ENCODE results near the gene CCDC102A. TPM values are rescaled to one million over a fixed set of nuclear protein-coding genes. Genes with fewer than 3 reads are reported as not detected.

The CCDC102A gene
- total RNA-seq, 1 donor from 2014 or later: 11.3 TPM

- Histone ChIP-seq H3K27ac (replicated peaks) (no peak overlapping the region), H3K36me3 (no peaks in the 10 kb centered on the region), H3K4me1 (peaks cover 42% of the 10 kb centered on the region), H3K9me3 (replicated peaks) (no peaks in the 10 kb centered on the region), H3K27me3 (ENCODE audit: low read depth) (no peaks in the 10 kb centered on the region), H3K4me3 (no peak overlapping the region)
- TF ChIP-seq, protein P1, sequence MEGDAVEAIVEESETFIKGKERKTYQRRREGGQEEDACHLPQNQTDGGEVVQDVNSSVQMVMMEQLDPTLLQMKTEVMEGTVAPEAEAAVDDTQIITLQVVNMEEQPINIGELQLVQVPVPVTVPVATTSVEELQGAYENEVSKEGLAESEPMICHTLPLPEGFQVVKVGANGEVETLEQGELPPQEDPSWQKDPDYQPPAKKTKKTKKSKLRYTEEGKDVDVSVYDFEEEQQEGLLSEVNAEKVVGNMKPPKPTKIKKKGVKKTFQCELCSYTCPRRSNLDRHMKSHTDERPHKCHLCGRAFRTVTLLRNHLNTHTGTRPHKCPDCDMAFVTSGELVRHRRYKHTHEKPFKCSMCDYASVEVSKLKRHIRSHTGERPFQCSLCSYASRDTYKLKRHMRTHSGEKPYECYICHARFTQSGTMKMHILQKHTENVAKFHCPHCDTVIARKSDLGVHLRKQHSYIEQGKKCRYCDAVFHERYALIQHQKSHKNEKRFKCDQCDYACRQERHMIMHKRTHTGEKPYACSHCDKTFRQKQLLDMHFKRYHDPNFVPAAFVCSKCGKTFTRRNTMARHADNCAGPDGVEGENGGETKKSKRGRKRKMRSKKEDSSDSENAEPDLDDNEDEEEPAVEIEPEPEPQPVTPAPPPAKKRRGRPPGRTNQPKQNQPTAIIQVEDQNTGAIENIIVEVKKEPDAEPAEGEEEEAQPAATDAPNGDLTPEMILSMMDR (IDR thresholded peaks at IDR 0.05; ENCODE audit: borderline replicate concordance): no peak
- intact Hi-C loops (cut with micrococcal nuclease): no loop called here
- DNase-seq: no peak
Observed at GRCh38 chr16:57484515-57485005, 51.8 kb downstream of the CCDC102A start.

- no peak overlapping the region for H3K4me3 ChIP-seq
- H3K4me1 ChIP-seq: peaks cover 48% of the 10 kb centered on the region
- intact Hi-C loops (cut with micrococcal nuclease): no loop called here
- DNase-seq: no peak
- H3K9me3 ChIP-seq (replicated peaks): no peaks in the 10 kb centered on the region
- no peak overlapping the region for H3K27ac ChIP-seq (replicated peaks)
- TF ChIP-seq, protein P1 (IDR thresholded peaks at IDR 0.05; ENCODE audit: borderline replicate concordance): no peak
- H3K27me3 ChIP-seq (ENCODE audit: low read depth): no peaks in the 10 kb centered on the region
- no peaks in the 10 kb centered on the region for H3K36me3 ChIP-seq
Observed at GRCh38 chr16:57483725-57484514, 52.5 kb downstream of the CCDC102A start.

GRCh38 chr16:57482845-57483545 is 53.4 kb downstream of the CCDC102A start:
- Histone ChIP-seq H3K36me3 (no peaks in the 10 kb centered on the region), H3K9me3 (replicated peaks) (no peaks in the 10 kb centered on the region), H3K27me3 (ENCODE audit: low read depth) (no peaks in the 10 kb centered on the region), H3K4me1 (peaks cover 57% of the 10 kb centered on the region), H3K4me3 (no peak overlapping the region), H3K27ac (replicated peaks) (no peak overlapping the region)
- no peak for DNase-seq
- TF ChIP-seq, protein P1 (IDR thresholded peaks at IDR 0.05; ENCODE audit: borderline replicate concordance): no peak
- intact Hi-C loops (cut with micrococcal nuclease): no loop called here

- no peak for DNase-seq
- H3K4me3 ChIP-seq: no peak overlapping the region
- intact Hi-C loops (cut with micrococcal nuclease): no loop called here
- no peaks in the 10 kb centered on the region for H3K36me3 ChIP-seq
- no peaks in the 10 kb centered on the region for H3K9me3 ChIP-seq (replicated peaks)
- TF ChIP-seq, protein P1 (IDR thresholded peaks at IDR 0.05; ENCODE audit: borderline replicate concordance): no peak
- H3K4me1 ChIP-seq: peaks cover 65% of the 10 kb centered on the region
- no peak overlapping the region for H3K27ac ChIP-seq (replicated peaks)
- no peaks in the 10 kb centered on the region for H3K27me3 ChIP-seq (ENCODE audit: low read depth)
Observed at GRCh38 chr16:57481421-57481820, 55.0 kb downstream of the CCDC102A start.

DNA sequence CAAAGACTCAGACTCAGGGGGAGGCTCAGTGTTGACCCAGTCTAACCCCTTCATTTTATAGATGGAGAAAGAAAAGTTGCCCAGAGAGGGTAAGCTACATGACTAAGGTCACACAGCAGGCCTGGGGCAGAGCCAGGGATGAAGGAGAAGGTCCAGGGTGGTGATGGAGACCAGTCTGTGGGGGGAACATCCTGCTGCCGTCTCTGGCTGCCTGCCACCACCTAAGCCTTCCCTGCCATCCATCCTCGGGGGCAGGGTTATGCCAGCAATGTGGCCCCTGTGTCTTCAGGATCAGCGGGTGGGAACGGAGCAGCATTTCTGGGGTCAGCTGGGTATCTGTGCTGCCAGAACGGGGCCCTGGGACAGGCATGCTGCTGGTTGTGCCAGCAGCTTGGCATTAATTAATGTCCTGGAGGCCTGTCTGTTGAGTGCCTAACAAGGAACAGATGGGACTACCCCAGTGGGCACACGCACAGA is 55.6 kb downstream of the CCDC102A start:
- H3K36me3 ChIP-seq: no peaks in the 10 kb centered on the region
- TF ChIP-seq, protein P1 (IDR thresholded peaks at IDR 0.05; ENCODE audit: borderline replicate concordance): no peak
- no peaks in the 10 kb centered on the region for H3K9me3 ChIP-seq (replicated peaks)
- H3K4me3 ChIP-seq: peak overlapping the region; percentile 69
- DNase-seq: no peak
- no peaks in the 10 kb centered on the region for H3K27me3 ChIP-seq (ENCODE audit: low read depth)
- peak overlapping the region; percentile 77 for H3K27ac ChIP-seq (replicated peaks)
- intact Hi-C loops (cut with micrococcal nuclease): no loop called here
- peaks cover 67% of the 10 kb centered on the region for H3K4me1 ChIP-seq
